Measurements from ENCODE around the gene SYP.

Gene SYP

DNA sequence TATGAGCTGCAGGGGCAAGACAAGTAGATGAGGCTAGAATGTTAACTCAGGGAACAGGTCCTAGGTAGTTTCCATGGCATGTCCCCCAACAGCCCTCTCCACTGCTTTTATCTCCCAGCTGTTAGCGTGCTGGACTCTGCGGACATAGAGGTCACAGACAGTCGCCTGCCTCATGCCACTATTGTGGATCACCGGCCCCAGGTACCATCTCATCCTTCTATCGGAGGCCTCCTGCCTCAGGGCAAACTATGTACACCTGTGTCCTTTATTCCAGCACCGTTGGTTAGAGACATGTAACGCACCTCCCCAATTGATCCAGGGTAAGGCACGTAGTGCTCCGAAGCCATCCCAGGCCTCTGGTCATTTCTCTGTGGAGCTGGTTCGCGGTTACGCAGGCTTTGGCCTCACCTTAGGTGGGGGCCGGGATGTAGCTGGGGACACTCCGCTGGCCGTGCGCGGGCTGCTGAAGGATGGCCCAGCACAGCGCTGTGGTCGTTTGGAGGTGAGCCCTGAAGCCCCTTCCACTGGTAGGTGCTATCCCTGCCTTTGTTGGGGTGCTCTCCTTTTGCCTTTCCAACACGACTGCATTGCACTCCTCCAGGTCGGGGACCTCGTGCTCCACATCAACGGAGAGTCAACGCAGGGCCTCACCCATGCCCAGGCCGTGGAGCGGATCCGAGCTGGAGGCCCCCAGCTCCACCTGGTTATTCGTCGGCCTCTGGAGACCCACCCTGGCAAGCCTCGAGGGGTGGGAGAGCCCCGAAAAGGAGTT, 35.2 kb downstream of the SYP start:
- no peak overlapping the region for H3K9ac ChIP-seq (ENCODE audit: low read length in 5 of 5)

DNA sequence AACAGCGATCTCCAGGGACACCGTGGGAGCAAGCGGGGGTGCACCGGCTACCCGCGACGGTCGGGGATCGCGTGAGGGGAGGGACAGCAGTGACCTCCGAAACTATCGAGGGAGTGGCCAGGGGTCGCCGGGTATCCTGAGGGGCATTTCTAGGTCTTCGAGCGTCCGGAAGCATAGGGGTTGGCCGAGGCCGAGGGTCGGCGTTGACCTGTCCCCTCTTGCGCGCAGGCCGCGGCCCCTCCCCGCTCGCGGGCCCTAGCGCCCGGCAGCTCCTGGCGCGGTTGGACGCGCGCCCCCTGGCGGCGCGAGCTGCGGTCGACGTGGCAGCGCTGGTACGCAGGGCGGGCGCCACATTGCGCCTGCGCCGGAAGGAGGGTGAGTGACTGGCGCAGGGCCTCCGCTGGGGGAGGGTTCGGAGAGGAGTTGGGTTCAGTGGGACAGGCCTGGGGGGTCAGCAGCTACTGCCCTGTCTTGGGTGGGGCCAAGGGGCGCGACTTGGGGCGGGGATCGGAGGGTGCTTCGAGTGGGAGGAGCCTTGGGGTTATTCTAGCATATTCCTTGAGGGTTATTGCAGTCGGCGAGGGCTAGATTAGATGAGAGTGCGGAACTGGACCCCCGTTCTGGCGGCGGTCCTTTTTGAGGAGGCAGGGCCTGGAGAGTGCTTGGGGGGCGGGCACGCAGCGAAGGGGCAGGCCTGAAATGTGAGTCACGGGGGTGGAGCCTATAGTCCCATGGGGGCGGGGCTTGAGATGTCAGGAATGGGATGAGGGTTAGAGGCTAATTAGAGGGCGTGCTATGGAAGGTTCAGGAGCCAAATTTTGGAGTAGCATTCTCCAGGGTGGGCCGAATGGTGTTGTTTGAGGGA, 36.2 kb downstream of the SYP start:
- Histone ChIP-seq H3K9me3 (ENCODE audit: control insufficient read depth in 5 of 5, low read length in 5 of 5) (no peaks in the 10 kb centered on the region), H3K27ac (ENCODE audit: low read depth, low read length) (peak overlapping the region; percentile 85), H3K4me1 (ENCODE audit: control insufficient read depth in 5 of 5, insufficient read depth in 5 of 5, low read length in 5 of 5) (peaks cover 0 to 32% (median 20%) of the 10 kb centered on the region in 5 donors), H3K9ac (ENCODE audit: low read length in 5 of 5) (peak overlapping the region in 4 of 5 donors; percentile 32 to 71 (median 56)), H3K27me3 (ENCODE audit: control insufficient read depth in 5 of 5, insufficient read depth in 4 of 5, low read length in 5 of 5) (peaks cover 0 to 5% (median 0%) of the 10 kb centered on the region in 5 donors), H3K36me3 (ENCODE audit: control insufficient read depth in 5 of 5, insufficient read depth in 5 of 5, low read length in 5 of 5) (no peaks in the 10 kb centered on the region), H3K4me3 (ENCODE audit: low read depth in 1 of 5, low read length in 5 of 5) (peak overlapping the region in 4 of 5 donors; percentile 55 to 65 (median 59))

More for the DNA sequence above, 35.2 kb downstream of the SYP start:
- Histone ChIP-seq H3K4me1 (ENCODE audit: control insufficient read depth in 5 of 5, insufficient read depth in 5 of 5, low read length in 5 of 5) (peaks cover 0 to 32% (median 20%) of the 10 kb centered on the region in 5 donors), H3K36me3 (ENCODE audit: control insufficient read depth in 5 of 5, insufficient read depth in 5 of 5, low read length in 5 of 5) (no peaks in the 10 kb centered on the region), H3K27me3 (ENCODE audit: control insufficient read depth in 5 of 5, insufficient read depth in 4 of 5, low read length in 5 of 5) (peaks cover 0 to 5% (median 0%) of the 10 kb centered on the region in 5 donors), H3K27ac (ENCODE audit: low read depth, low read length) (peak overlapping the region; percentile 85), H3K4me3 (ENCODE audit: low read depth in 1 of 5, low read length in 5 of 5) (no peak overlapping the region), H3K9me3 (ENCODE audit: control insufficient read depth in 5 of 5, low read length in 5 of 5) (no peaks in the 10 kb centered on the region)

DNA sequence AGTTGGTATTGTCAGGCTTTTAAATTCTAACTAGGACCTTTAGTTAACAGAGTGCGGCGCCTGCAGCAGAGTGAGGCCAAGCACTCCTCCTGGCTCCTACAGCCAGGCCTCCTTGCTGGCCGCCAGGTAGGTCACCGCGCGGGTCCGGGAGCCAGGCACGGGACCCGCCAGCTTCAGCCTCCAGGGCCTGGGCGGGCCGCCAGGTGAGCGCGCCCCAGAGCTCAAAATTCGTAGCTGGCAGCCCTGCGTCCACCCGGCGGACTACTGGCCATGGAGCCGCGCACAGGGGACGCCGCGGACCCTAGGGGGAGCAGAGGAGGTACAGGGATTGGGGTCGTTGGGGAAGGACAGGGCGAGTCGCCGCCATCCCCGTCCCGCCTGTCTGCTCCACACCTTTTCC, 37.4 kb downstream of the SYP start, which contains the start of gene MAGIX:
TSS of gene MAGIX (plus strand) at position 139 of the 400 bp plus-strand sequence. CDS start at position 271, 132 bp downstream.
- Histone ChIP-seq H3K9me3 (ENCODE audit: control insufficient read depth in 5 of 5, low read length in 5 of 5) (no peaks in the 10 kb centered on the region), H3K4me1 (ENCODE audit: control insufficient read depth in 5 of 5, insufficient read depth in 5 of 5, low read length in 5 of 5) (peaks cover 0 to 29% (median 18%) of the 10 kb centered on the region in 5 donors), H3K4me3 (ENCODE audit: low read depth in 1 of 5, low read length in 5 of 5) (peak within 1 kb of the TSS in 4 of 5 donors; percentile 55 to 65 (median 59)), H3K36me3 (ENCODE audit: control insufficient read depth in 5 of 5, insufficient read depth in 5 of 5, low read length in 5 of 5) (no peaks in the 10 kb centered on the region), H3K27ac (ENCODE audit: low read depth, low read length) (peak within 1 kb of the TSS; percentile 85), H3K9ac (ENCODE audit: low read length in 5 of 5) (peak within 1 kb of the TSS in 3 of 5 donors; percentile 32 to 71 (median 43)), H3K27me3 (ENCODE audit: control insufficient read depth in 5 of 5, insufficient read depth in 4 of 5, low read length in 5 of 5) (peaks cover 0 to 8% (median 0%) of the 10 kb centered on the region in 5 donors)

DNA sequence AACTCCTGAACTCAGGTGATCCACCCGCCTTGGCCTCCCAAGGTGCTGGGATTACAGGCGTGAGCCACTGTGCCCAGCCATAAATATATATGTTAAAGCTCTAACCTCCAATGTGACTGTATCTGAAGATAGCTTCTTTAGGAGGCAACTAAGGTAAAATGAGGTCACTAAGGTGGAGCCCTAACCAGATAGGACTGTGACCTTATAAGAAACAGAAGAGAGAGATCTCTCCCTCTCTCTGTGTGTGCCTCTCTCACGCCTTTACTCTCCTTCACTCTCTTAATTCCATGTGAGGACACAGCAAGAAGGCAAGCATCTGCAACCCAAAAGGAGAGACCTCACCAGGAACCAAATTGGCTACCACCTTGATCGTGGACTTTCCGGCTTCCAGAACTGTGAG, 38.4 kb downstream of the SYP start:
- Histone ChIP-seq H3K27ac (ENCODE audit: low read depth, low read length) (no peak overlapping the region), H3K27me3 (ENCODE audit: control insufficient read depth in 5 of 5, insufficient read depth in 4 of 5, low read length in 5 of 5) (peaks cover 0 to 8% (median 0%) of the 10 kb centered on the region in 5 donors), H3K9me3 (ENCODE audit: control insufficient read depth in 5 of 5, low read length in 5 of 5) (no peaks in the 10 kb centered on the region), H3K4me1 (ENCODE audit: control insufficient read depth in 5 of 5, insufficient read depth in 5 of 5, low read length in 5 of 5) (peaks cover 0 to 20% (median 9%) of the 10 kb centered on the region in 5 donors), H3K4me3 (ENCODE audit: low read depth in 1 of 5, low read length in 5 of 5) (no peak overlapping the region), H3K36me3 (ENCODE audit: control insufficient read depth in 5 of 5, insufficient read depth in 5 of 5, low read length in 5 of 5) (no peaks in the 10 kb centered on the region), H3K9ac (ENCODE audit: low read length in 5 of 5) (no peak overlapping the region)

DNA sequence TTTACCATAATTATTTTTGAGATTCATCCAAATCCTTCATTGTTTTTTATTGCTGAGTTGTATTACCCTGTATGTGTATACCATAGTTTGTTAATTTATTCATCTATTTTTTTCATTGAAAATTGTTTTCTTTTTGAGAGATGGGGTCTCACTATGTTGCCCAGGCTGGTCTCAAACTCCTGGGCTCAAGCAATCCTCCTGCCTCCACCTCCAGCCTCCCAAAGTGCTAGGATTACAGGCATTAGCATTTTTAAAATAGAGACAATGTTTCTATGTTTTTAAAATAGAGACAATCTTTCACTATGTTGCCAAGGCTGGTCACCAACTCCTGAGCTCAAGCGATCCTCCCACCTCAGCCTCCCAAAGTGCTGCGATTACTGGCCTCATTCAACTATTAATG, 39.1 kb downstream of the SYP start:
- H3K9me3 ChIP-seq (ENCODE audit: control insufficient read depth in 5 of 5, low read length in 5 of 5) = no peaks in the 10 kb centered on the region
- H3K4me1 ChIP-seq (ENCODE audit: control insufficient read depth in 5 of 5, insufficient read depth in 5 of 5, low read length in 5 of 5) = peaks cover 0 to 16% (median 8%) of the 10 kb centered on the region in 5 donors
- no peak overlapping the region for H3K4me3 ChIP-seq (ENCODE audit: low read depth in 1 of 5, low read length in 5 of 5)
- no peaks in the 10 kb centered on the region for H3K36me3 ChIP-seq (ENCODE audit: control insufficient read depth in 5 of 5, insufficient read depth in 5 of 5, low read length in 5 of 5)
- H3K9ac ChIP-seq (ENCODE audit: low read length in 5 of 5) = no peak overlapping the region
- H3K27ac ChIP-seq (ENCODE audit: low read depth, low read length) = no peak overlapping the region
- H3K27me3 ChIP-seq (ENCODE audit: control insufficient read depth in 5 of 5, insufficient read depth in 4 of 5, low read length in 5 of 5) = peaks cover 0 to 8% (median 0%) of the 10 kb centered on the region in 5 donors

DNA sequence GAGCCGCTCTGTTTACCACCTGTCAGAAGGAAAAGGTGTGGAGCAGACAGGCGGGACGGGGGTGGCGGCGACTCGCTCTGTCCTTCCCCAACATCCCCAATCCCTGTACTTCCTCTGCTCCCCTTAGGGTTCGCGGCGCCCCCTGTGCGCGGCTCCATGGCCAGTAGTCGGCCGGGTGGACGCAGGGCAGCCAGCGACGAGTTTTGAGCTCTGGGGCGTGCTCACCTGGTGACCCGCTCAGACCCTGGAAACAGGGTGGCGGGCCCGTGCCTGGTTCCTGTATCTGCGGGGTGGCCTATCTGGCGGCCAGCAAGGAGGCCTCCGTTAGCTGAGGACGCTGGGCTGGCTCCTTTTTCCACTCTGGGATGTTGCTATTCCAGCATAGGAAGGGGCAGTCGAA, 42.8 kb downstream of the SYP start:
- no peak overlapping the region for H3K27ac ChIP-seq (ENCODE audit: low read depth, low read length)

DNA sequence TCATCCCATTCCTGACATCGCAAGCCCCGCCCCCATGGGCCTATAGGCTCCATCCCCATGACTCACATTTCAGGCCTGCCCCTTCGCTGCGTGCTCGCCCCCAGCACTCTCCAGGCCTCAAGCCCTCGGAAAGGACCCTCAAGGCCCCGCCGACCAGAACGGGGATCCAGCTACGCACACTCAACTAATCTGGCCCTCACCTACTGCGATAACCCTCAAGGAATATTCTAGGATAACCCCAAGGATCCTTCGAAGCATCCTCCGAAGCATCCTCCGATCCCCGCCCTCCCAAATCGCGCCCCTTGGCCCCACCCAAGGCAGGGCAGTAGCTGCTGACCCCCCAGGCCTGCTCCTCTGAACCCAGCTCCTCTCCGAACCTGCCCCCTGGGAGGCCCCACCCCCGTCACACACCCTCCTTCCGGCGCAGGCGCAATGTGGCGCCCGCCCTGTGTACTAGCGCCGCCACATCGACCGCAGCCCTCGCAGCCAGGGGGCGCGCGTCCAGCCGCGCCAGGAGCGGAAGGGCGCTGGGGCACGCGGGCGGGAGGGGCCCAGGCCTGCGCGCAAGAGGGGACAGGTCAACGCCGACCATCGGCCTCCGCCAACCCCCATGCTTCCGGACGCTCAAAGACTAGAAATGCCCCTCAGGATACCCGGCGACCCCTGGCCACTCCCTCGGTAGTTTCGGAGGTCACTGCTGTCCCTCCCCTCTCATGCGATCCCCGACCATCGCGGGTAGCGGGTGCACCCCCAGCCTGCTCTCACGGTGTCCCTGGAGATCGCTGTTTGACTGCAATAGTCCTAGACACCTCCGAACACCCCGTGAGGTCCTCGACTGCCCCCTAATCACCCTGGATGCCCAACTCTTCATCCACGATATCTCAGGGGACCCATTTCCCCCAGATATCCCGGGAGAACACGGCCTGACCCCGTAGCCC, 43.8 kb downstream of the SYP start:
- peak overlapping the region; percentile 84 for H3K27ac ChIP-seq (ENCODE audit: low read depth, low read length)
- H3K27me3 ChIP-seq (ENCODE audit: control insufficient read depth in 5 of 5, insufficient read depth in 4 of 5, low read length in 5 of 5) = peaks cover 0 to 8% (median 0%) of the 10 kb centered on the region in 5 donors
- H3K9ac ChIP-seq (ENCODE audit: low read length in 5 of 5) = peak overlapping the region; percentile 61 to 83 (median 75)
- no peaks in the 10 kb centered on the region for H3K9me3 ChIP-seq (ENCODE audit: control insufficient read depth in 5 of 5, low read length in 5 of 5)
- no peaks in the 10 kb centered on the region for H3K36me3 ChIP-seq (ENCODE audit: control insufficient read depth in 5 of 5, insufficient read depth in 5 of 5, low read length in 5 of 5)
- H3K4me1 ChIP-seq (ENCODE audit: control insufficient read depth in 5 of 5, insufficient read depth in 5 of 5, low read length in 5 of 5) = peaks cover 2 to 16% (median 8%) of the 10 kb centered on the region in 5 donors
- peak overlapping the region; percentile 53 to 64 (median 59) for H3K4me3 ChIP-seq (ENCODE audit: low read depth in 1 of 5, low read length in 5 of 5)

More for the DNA sequence above, 42.8 kb downstream of the SYP start:
- H3K4me1 ChIP-seq (ENCODE audit: control insufficient read depth in 5 of 5, insufficient read depth in 5 of 5, low read length in 5 of 5) = peaks cover 2 to 16% (median 8%) of the 10 kb centered on the region in 5 donors
- H3K9ac ChIP-seq (ENCODE audit: low read length in 5 of 5) = no peak overlapping the region
- H3K27me3 ChIP-seq (ENCODE audit: control insufficient read depth in 5 of 5, insufficient read depth in 4 of 5, low read length in 5 of 5) = peaks cover 0 to 8% (median 0%) of the 10 kb centered on the region in 5 donors
- H3K36me3 ChIP-seq (ENCODE audit: control insufficient read depth in 5 of 5, insufficient read depth in 5 of 5, low read length in 5 of 5) = no peaks in the 10 kb centered on the region
- no peak overlapping the region for H3K4me3 ChIP-seq (ENCODE audit: low read depth in 1 of 5, low read length in 5 of 5)
- no peaks in the 10 kb centered on the region for H3K9me3 ChIP-seq (ENCODE audit: control insufficient read depth in 5 of 5, low read length in 5 of 5)

DNA sequence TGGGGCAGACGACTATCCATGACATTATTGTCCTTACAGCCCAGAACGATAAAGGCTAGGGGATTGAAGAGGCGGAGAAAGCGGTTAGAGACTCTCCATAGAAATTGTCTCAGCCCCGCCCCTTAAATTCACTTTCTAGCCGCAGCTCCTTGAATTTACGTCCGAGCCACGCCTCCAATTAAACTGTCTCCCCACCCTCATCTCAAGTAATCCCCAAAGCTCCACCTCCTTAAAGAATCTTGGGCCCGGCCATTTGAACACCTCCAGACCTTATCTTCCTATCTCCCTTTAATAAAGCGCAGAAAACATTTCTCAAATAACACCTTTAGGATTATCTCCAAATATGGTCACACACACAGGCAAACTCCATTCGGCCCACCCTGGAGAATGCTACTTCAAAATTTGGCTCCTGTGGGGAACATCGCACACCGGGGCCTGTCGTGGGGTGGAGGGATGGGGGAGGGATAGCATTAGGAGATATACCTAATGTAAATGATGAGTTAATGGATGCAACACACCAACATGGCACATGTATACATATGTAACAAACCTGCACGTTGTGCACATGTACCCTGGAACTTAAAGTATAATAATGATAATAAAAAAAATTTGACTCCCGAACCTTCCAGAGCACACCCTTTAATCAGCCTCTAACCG, 44.6 kb downstream of the SYP start:
- Histone ChIP-seq H3K4me3 (ENCODE audit: low read depth in 1 of 5, low read length in 5 of 5) (peak overlapping the region; percentile 53 to 64 (median 59)), H3K36me3 (ENCODE audit: control insufficient read depth in 5 of 5, insufficient read depth in 5 of 5, low read length in 5 of 5) (no peaks in the 10 kb centered on the region), H3K9ac (ENCODE audit: low read length in 5 of 5) (peak overlapping the region in 4 of 5 donors; percentile 61 to 83 (median 76)), H3K9me3 (ENCODE audit: control insufficient read depth in 5 of 5, low read length in 5 of 5) (no peaks in the 10 kb centered on the region), H3K4me1 (ENCODE audit: control insufficient read depth in 5 of 5, insufficient read depth in 5 of 5, low read length in 5 of 5) (peaks cover 2 to 16% (median 8%) of the 10 kb centered on the region in 5 donors), H3K27ac (ENCODE audit: low read depth, low read length) (peak overlapping the region; percentile 84), H3K27me3 (ENCODE audit: control insufficient read depth in 5 of 5, insufficient read depth in 4 of 5, low read length in 5 of 5) (peaks cover 0 to 8% (median 0%) of the 10 kb centered on the region in 5 donors)

DNA sequence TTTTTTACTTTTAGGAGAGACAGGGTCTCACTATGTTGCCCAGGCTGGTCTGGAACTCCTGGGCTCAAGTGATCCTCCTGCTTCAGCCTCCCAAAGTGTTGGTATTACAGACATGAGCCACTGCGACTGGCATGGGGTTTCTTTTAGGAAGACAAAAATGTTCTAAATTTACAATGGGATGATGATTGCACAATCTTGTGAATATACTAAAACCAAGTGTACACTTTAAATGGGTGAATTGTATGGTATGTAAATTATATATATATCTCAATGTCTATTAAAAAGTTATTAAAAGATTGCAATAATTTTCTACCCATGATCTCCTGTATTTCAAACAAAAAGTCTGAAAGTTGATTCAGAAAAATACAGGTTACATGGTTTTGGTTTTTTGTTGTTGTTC, 46.5 kb downstream of the SYP start:
- no peaks in the 10 kb centered on the region for H3K9me3 ChIP-seq (ENCODE audit: control insufficient read depth in 5 of 5, low read length in 5 of 5)
- H3K27ac ChIP-seq (ENCODE audit: low read depth, low read length) = no peak overlapping the region
- H3K36me3 ChIP-seq (ENCODE audit: control insufficient read depth in 5 of 5, insufficient read depth in 5 of 5, low read length in 5 of 5) = no peaks in the 10 kb centered on the region
- no peak overlapping the region for H3K4me3 ChIP-seq (ENCODE audit: low read depth in 1 of 5, low read length in 5 of 5)
- H3K4me1 ChIP-seq (ENCODE audit: control insufficient read depth in 5 of 5, insufficient read depth in 5 of 5, low read length in 5 of 5) = peaks cover 2 to 16% (median 8%) of the 10 kb centered on the region in 5 donors
- peaks cover 0 to 8% (median 0%) of the 10 kb centered on the region in 5 donors for H3K27me3 ChIP-seq (ENCODE audit: control insufficient read depth in 5 of 5, insufficient read depth in 4 of 5, low read length in 5 of 5)
- no peak overlapping the region for H3K9ac ChIP-seq (ENCODE audit: low read length in 5 of 5)

Data from subcutaneous abdominal adipose tissue (tissue), 5 donors.